ENCODE data around the gene SPNS3. TPM values are rescaled to one million over a fixed set of nuclear protein-coding genes. Genes with fewer than 3 reads are reported as not detected.

Gene SPNS3
- total RNA-seq, 2 donors from 2014 or later, result 1.8 to 1.9 TPM

GRCh38 chr17:4531988-4532736, 98.4 kb downstream of the SPNS3 start:
- H3K4me1 Mint-ChIP-seq, result peaks cover 26% of the 10 kb centered on the region
- no peak overlapping the region for H3K27ac Mint-ChIP-seq
- H3K4me3 Mint-ChIP-seq, result no peak overlapping the region
- H3K36me3 Mint-ChIP-seq (ENCODE audit: low read depth), result peaks cover 3% of the 10 kb centered on the region
- ATAC-seq (no peak), DNase-seq (no peak)
- H3K27me3 Mint-ChIP-seq, result peaks cover 13% of the 10 kb centered on the region
- H3K9me3 ChIP-seq (ENCODE audit: control insufficient read depth, low read length, poor library complexity, severe bottlenecking), result no peaks in the 10 kb centered on the region

- ATAC-seq (no peak), DNase-seq (no peak)
- Mint-ChIP-seq H3K4me3 (no peak overlapping the region), H3K27ac (no peak overlapping the region), H3K4me1 (peaks cover 23% of the 10 kb centered on the region), H3K36me3 (ENCODE audit: low read depth) (peaks cover 3% of the 10 kb centered on the region), H3K27me3 (peaks cover 13% of the 10 kb centered on the region)
- H3K9me3 ChIP-seq (ENCODE audit: control insufficient read depth, low read length, poor library complexity, severe bottlenecking), result no peaks in the 10 kb centered on the region
Observed at GRCh38 chr17:4532860-4533522, 99.3 kb downstream of the SPNS3 start.

GRCh38 chr17:4533523-4534504, 100.1 kb downstream of the SPNS3 start:
- H3K27ac Mint-ChIP-seq, result no peak overlapping the region
- ATAC-seq (no peak), DNase-seq (no peak)
- H3K27me3 Mint-ChIP-seq, result peaks cover 13% of the 10 kb centered on the region
- H3K4me1 Mint-ChIP-seq, result peaks cover 23% of the 10 kb centered on the region
- peaks cover 3% of the 10 kb centered on the region for H3K36me3 Mint-ChIP-seq (ENCODE audit: low read depth)
- H3K9me3 ChIP-seq (ENCODE audit: control insufficient read depth, low read length, poor library complexity, severe bottlenecking), result no peaks in the 10 kb centered on the region
- H3K4me3 Mint-ChIP-seq, result peak overlapping the region; percentile 19

GRCh38 chr17:4534515-4534914, 100.8 kb downstream of the SPNS3 start:
- H3K4me1 Mint-ChIP-seq, result peaks cover 22% of the 10 kb centered on the region
- no peaks in the 10 kb centered on the region for H3K9me3 ChIP-seq (ENCODE audit: control insufficient read depth, low read length, poor library complexity, severe bottlenecking)
- H3K4me3 Mint-ChIP-seq, result no peak overlapping the region
- H3K27me3 Mint-ChIP-seq, result peaks cover 13% of the 10 kb centered on the region
- ATAC-seq (no peak), DNase-seq (no peak)
- H3K36me3 Mint-ChIP-seq (ENCODE audit: low read depth), result peaks cover 3% of the 10 kb centered on the region
- H3K27ac Mint-ChIP-seq, result no peak overlapping the region

GRCh38 chr17:4534928-4535666, 101.4 kb downstream of the SPNS3 start:
- H3K4me3 Mint-ChIP-seq, result no peak overlapping the region
- H3K27me3 Mint-ChIP-seq, result peaks cover 13% of the 10 kb centered on the region
- no peaks in the 10 kb centered on the region for H3K9me3 ChIP-seq (ENCODE audit: control insufficient read depth, low read length, poor library complexity, severe bottlenecking)
- DNase-seq (no peak), ATAC-seq (no peak)
- H3K36me3 Mint-ChIP-seq (ENCODE audit: low read depth), result peaks cover 3% of the 10 kb centered on the region
- H3K27ac Mint-ChIP-seq, result no peak overlapping the region
- H3K4me1 Mint-ChIP-seq, result peaks cover 21% of the 10 kb centered on the region

GRCh38 chr17:4535667-4536258, 102.0 kb downstream of the SPNS3 start:
- DNase-seq (no peak), ATAC-seq (no peak)
- Mint-ChIP-seq H3K4me3 (no peak overlapping the region), H3K36me3 (ENCODE audit: low read depth) (peaks cover 3% of the 10 kb centered on the region), H3K27me3 (peaks cover 13% of the 10 kb centered on the region), H3K4me1 (peaks cover 21% of the 10 kb centered on the region), H3K27ac (no peak overlapping the region)
- H3K9me3 ChIP-seq (ENCODE audit: control insufficient read depth, low read length, poor library complexity, severe bottlenecking), result no peaks in the 10 kb centered on the region

GRCh38 chr17:4536259-4536741, 102.6 kb downstream of the SPNS3 start:
- Mint-ChIP-seq H3K4me3 (no peak overlapping the region), H3K36me3 (ENCODE audit: low read depth) (peaks cover 7% of the 10 kb centered on the region), H3K4me1 (peaks cover 21% of the 10 kb centered on the region), H3K27me3 (peaks cover 13% of the 10 kb centered on the region), H3K27ac (no peak overlapping the region)
- H3K9me3 ChIP-seq (ENCODE audit: control insufficient read depth, low read length, poor library complexity, severe bottlenecking), result no peaks in the 10 kb centered on the region
- DNase-seq, result no peak
- peak; percentile 17 for ATAC-seq

GRCh38 chr17:4536742-4537411, 103.1 kb downstream of the SPNS3 start:
- no peak for ATAC-seq
- H3K9me3 ChIP-seq (ENCODE audit: control insufficient read depth, low read length, poor library complexity, severe bottlenecking), result no peaks in the 10 kb centered on the region
- Mint-ChIP-seq H3K36me3 (ENCODE audit: low read depth) (peaks cover 6% of the 10 kb centered on the region), H3K27ac (no peak overlapping the region), H3K27me3 (peaks cover 10% of the 10 kb centered on the region), H3K4me3 (no peak overlapping the region), H3K4me1 (peaks cover 20% of the 10 kb centered on the region)
- DNase-seq, result no peak

Other genes starting within 250 kb of the SPNS3 start
- 10 to 100 TPM; 51.2 to 54.0 TPM for gene ANKFY1, start 170.0 kb upstream of the SPNS3 start, total RNA-seq
- gene UBE2G1, start 67.3 kb upstream of the SPNS3 start, total RNA-seq, result 10 to 100 TPM; 64.6 to 72.7 TPM
- gene SPNS2, start 64.9 kb downstream of the SPNS3 start, total RNA-seq, result under 1 TPM; 0.22 to 0.73 TPM
- 10 to 100 TPM; 63.8 to 64.4 TPM for gene MYBBP1A, start 121.4 kb downstream of the SPNS3 start, total RNA-seq
- gene GGT6, start 126.6 kb downstream of the SPNS3 start, total RNA-seq, result not detected
- gene SMTNL2, start 150.6 kb downstream of the SPNS3 start, total RNA-seq, result not detected
- gene ALOX15, start 207.7 kb downstream of the SPNS3 start, total RNA-seq, result under 1 TPM in 1 of 2 donors, not detected in 1; 0.13 TPM

All from T-helper 17 cell (primary cell).